ENCODE data around the gene SMCP. TPM values are rescaled to one million over a fixed set of nuclear protein-coding genes. Genes with fewer than 3 reads are reported as not detected.

The SMCP gene
- total RNA-seq, 4 donors from 2014 or later, result not detected

GRCh38 chr1:152859696-152860095 lies 18.4 kb upstream of the SMCP start, which contains the start of gene LCE7A:
Gene LCE7A, plus strand, starts transcription at chr1:152859996. Its CDS starts 702 bp downstream, at chr1:152860698.
- H3K9me3 ChIP-seq, result no peaks in the 10 kb centered on the region
- DNase-seq (ENCODE audit: low spot score in 2 of 2), result no peak
- TF ChIP-seq POLR2A (IDR thresholded peaks at IDR 0.05) (no peak), EP300 (IDR thresholded peaks at IDR 0.05) (no peak), CTCF (IDR thresholded peaks at IDR 0.05) (no peak)
- no peak within 1 kb of the TSS for H3K27ac ChIP-seq
- no peaks in the 10 kb centered on the region for H3K27me3 ChIP-seq
- no peak within 1 kb of the TSS for H3K4me3 ChIP-seq
- H3K4me1 ChIP-seq, result no peaks in the 10 kb centered on the region
- 85 to 86% methylated on average over 3 of the region's 3 CpGs for WGBS, 2 donors
- H3K36me3 ChIP-seq, result no peaks in the 10 kb centered on the region

- Histone ChIP-seq H3K36me3 (no peaks in the 10 kb centered on the region), H3K4me1 (no peaks in the 10 kb centered on the region), H3K4me3 (no peak overlapping the region), H3K27ac (no peak overlapping the region), H3K9me3 (no peaks in the 10 kb centered on the region), H3K27me3 (no peaks in the 10 kb centered on the region)
- no peak for DNase-seq (ENCODE audit: low spot score in 2 of 2)
- WGBS, 2 donors, result 62 to 72% methylated on average over 3 of the region's 3 CpGs
- no peak for TF ChIP-seq POLR2A (IDR thresholded peaks at IDR 0.05)
Observed at GRCh38 chr1:152860129-152860528, 18.0 kb upstream of the SMCP start.

DNA sequence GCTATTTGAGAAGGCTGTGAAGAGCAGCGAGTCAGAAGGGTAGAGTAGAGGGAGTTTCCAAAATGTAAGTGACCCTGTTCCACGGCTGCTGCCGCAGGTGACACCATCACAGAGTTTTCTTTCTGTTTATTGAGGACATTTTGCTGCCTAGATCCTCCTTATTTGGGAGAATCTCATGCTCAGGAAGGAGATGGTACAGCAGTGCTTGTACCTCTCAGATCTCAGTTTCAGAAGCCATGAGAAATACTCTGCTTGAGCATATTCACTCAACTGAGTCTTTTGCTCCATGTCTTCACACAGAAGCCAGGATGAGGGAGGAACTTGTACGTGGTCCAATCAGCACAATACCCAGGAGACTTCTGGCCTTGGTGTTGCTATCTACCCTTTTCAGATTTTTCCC lies 16.7 kb upstream of the SMCP start:
- H3K27ac ChIP-seq, result no peak overlapping the region
- WGBS, 2 donors, result 75 to 85% methylated on average over 4 of the region's 4 CpGs
- no peak for TF ChIP-seq POLR2A (IDR thresholded peaks at IDR 0.05)
- TF ChIP-seq CTCF (IDR thresholded peaks at IDR 0.05), result no peak
- no peak for TF ChIP-seq EP300 (IDR thresholded peaks at IDR 0.05)
- H3K4me1 ChIP-seq, result no peaks in the 10 kb centered on the region
- DNase-seq (ENCODE audit: low spot score in 2 of 2), result no peak
- no peaks in the 10 kb centered on the region for H3K36me3 ChIP-seq
- no peaks in the 10 kb centered on the region for H3K9me3 ChIP-seq
- no peaks in the 10 kb centered on the region for H3K27me3 ChIP-seq
- H3K4me3 ChIP-seq, result no peak overlapping the region

GRCh38 chr1:152864443-152864842 lies 13.7 kb upstream of the SMCP start:
- no peaks in the 10 kb centered on the region for H3K27me3 ChIP-seq
- no peaks in the 10 kb centered on the region for H3K9me3 ChIP-seq
- TF ChIP-seq CTCF (IDR thresholded peaks at IDR 0.05) (no peak), POLR2A (IDR thresholded peaks at IDR 0.05) (no peak), EP300 (IDR thresholded peaks at IDR 0.05) (no peak)
- DNase-seq (ENCODE audit: low spot score in 2 of 2), result no peak
- no peaks in the 10 kb centered on the region for H3K36me3 ChIP-seq
- no peaks in the 10 kb centered on the region for H3K4me1 ChIP-seq
- H3K27ac ChIP-seq, result no peak overlapping the region
- H3K4me3 ChIP-seq, result no peak overlapping the region

DNA sequence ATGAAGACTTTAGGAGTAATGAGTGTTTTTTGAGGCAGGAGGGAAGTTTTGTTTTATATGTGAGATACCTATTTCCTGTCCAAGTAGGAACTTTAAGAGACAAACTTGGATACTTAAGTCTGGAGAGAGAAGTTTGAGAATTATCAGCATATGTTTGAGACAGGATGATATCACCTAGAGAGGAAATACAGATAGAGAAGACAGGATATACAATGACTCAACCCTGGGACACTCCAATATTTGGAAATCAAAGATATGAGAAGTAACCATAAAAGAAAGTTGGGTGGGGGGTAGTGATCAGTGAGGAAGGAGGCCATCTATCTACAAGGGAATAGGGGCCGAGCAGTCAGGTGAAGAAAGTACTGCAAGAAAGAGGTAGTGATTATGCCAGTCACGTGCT lies 11.8 kb upstream of the SMCP start:
- TF ChIP-seq POLR2A (IDR thresholded peaks at IDR 0.05) (no peak), CTCF (IDR thresholded peaks at IDR 0.05) (no peak), EP300 (IDR thresholded peaks at IDR 0.05) (no peak)
- 77 to 87% methylated on average over 2 of the region's 2 CpGs for WGBS, 2 donors

DNA sequence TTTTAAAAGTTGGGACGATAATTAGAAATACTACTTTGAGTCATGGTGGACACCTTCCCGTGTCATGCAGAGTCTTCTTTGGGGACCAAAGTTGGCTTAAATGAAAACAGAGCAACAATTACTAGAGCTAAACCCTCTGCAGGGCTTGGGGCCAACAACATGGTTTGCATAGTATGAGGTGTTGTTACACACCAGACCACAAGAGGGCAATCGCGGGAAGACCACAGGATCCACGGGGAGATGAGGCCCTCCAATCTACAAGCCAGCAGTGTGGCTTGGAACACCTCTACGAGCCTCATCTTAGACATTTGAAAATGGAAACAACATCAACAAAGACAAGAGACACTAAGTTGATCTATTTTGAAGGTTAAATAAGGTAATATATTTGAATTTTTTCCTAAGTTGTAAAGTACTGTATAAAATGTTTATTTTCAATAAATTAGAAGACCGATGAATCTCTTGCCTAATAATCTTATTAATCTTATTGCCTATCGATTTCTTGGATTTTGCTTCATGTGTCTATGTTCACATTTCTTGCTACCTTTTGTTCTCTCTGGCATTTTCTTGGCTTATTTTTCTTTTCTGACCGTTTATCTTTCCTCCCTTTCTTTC lies 8.2 kb upstream of the SMCP start:
- no peaks in the 10 kb centered on the region for H3K4me1 ChIP-seq
- no peak overlapping the region for H3K27ac ChIP-seq
- DNase-seq (ENCODE audit: low spot score in 2 of 2), result peak; percentile 30 to 69
- H3K27me3 ChIP-seq, result no peaks in the 10 kb centered on the region
- H3K9me3 ChIP-seq, result no peaks in the 10 kb centered on the region
- no peak overlapping the region for H3K4me3 ChIP-seq
- WGBS, 2 donors, result 34% methylated on average over 9 of the region's 9 CpGs
- H3K36me3 ChIP-seq, result no peaks in the 10 kb centered on the region
- TF ChIP-seq POLR2A (IDR thresholded peaks at IDR 0.05) (no peak), EP300 (IDR thresholded peaks at IDR 0.05) (no peak), CTCF (IDR thresholded peaks at IDR 0.05) (peak; percentile 44 to 52 (median 47))

More for the DNA sequence above, 11.8 kb upstream of the SMCP start:
- no peaks in the 10 kb centered on the region for H3K27me3 ChIP-seq
- H3K4me1 ChIP-seq, result no peaks in the 10 kb centered on the region
- no peaks in the 10 kb centered on the region for H3K36me3 ChIP-seq
- H3K4me3 ChIP-seq, result no peak overlapping the region
- DNase-seq (ENCODE audit: low spot score in 2 of 2), result no peak
- no peak overlapping the region for H3K27ac ChIP-seq
- no peaks in the 10 kb centered on the region for H3K9me3 ChIP-seq
